HG03196 (cell line): ENCODE data around the gene PDE4A.

ENCODE experiments used
- ATAC-seq: cut with Tn5 transposase; IDR thresholded peaks from one replicate; pipeline ENCODE4 v1.9.1; 2021; ENCODE audit not compliant: unreplicated experiment

PDE4A gene

GRCh38 chr19:10505583-10506229 is 85.4 kb downstream of the PDE4A start:
- no peak for ATAC-seq

- ATAC-seq, result no peak
Observed at GRCh38 chr19:10508036-10508435, 87.7 kb downstream of the PDE4A start.

- no peak for ATAC-seq
Observed at GRCh38 chr19:10508707-10509106, 88.4 kb downstream of the PDE4A start.

GRCh38 chr19:10510301-10510802 is 90.0 kb downstream of the PDE4A start:
- ATAC-seq, result no peak

GRCh38 chr19:10513223-10513622 is 92.9 kb downstream of the PDE4A start:
- ATAC-seq, result no peak

GRCh38 chr19:10514211-10515145 is 94.1 kb downstream of the PDE4A start:
- no peak for ATAC-seq

GRCh38 chr19:10516064-10516385 is 95.7 kb downstream of the PDE4A start:
- ATAC-seq, result no peak

GRCh38 chr19:10516671-10517286 is 96.4 kb downstream of the PDE4A start:
- ATAC-seq, result no peak

GRCh38 chr19:10517361-10517759 is 97.0 kb downstream of the PDE4A start, which contains the start of gene S1PR5:
S1PR5 (minus strand) TSS chr19:10517447; CDS start chr19:10515011, 2,436 bp downstream.
- ATAC-seq, result no peak

GRCh38 chr19:10517760-10518443 is 97.6 kb downstream of the PDE4A start:
- ATAC-seq, result no peak

- no peak for ATAC-seq
Observed at GRCh38 chr19:10518444-10519361, 98.4 kb downstream of the PDE4A start.
